PC-9 (cell line): ENCODE results near the gene PRRX2.

Source experiments
- EZH2 ChIP-seq: fragments of 200-600 bp; sonication (generic); IDR thresholded peaks from 2 replicates; pipeline ENCODE4 v1.8.0; 2017; ENCODE audit warnings: antibody characterized with exemption, low read depth
- TF ChIP-seq, protein P1 (sequence below): fragments of 200-600 bp; sonication (generic); conservative IDR thresholded peaks from 2 replicates; pipeline ENCODE4 v1.6.1; 2017; ENCODE audit warnings: mixed run types, antibody characterized with exemption, mild to moderate bottlenecking, moderate library complexity

GRCh38 chr9:129626079-129626624 is 39.3 kb upstream of the PRRX2 start, which contains the start of gene NTMT1:
- TF ChIP-seq, protein P1, sequence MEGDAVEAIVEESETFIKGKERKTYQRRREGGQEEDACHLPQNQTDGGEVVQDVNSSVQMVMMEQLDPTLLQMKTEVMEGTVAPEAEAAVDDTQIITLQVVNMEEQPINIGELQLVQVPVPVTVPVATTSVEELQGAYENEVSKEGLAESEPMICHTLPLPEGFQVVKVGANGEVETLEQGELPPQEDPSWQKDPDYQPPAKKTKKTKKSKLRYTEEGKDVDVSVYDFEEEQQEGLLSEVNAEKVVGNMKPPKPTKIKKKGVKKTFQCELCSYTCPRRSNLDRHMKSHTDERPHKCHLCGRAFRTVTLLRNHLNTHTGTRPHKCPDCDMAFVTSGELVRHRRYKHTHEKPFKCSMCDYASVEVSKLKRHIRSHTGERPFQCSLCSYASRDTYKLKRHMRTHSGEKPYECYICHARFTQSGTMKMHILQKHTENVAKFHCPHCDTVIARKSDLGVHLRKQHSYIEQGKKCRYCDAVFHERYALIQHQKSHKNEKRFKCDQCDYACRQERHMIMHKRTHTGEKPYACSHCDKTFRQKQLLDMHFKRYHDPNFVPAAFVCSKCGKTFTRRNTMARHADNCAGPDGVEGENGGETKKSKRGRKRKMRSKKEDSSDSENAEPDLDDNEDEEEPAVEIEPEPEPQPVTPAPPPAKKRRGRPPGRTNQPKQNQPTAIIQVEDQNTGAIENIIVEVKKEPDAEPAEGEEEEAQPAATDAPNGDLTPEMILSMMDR = no peak
- no peak for TF ChIP-seq EZH2
